Vagina (tissue), 2 donors: ENCODE data around the gene ACRV1. TPM values are rescaled to one million over a fixed set of nuclear protein-coding genes. Genes with fewer than 3 reads are reported as not detected.

Experiments
- DNase-seq, 2 donors: peaks; one replicate each; pipeline ENCODE4 v3.0.0-alpha.2; 2017; ENCODE audit errors: extremely low spot score in 2 of 2
- H3K27ac ChIP-seq: fragments of 200-600 bp; sonication (generic); one replicate; pipeline ENCODE4 v1.5.1; 2019
- H3K27me3 ChIP-seq: fragments of 200-600 bp; sonication (generic); one replicate; pipeline ENCODE4 v1.5.1; 2019
- H3K36me3 ChIP-seq, 2 donors: fragments of 200-600 bp; sonication (generic); one replicate each; pipeline ENCODE4 v1.5.1; 2017 to 2019
- H3K4me1 ChIP-seq: fragments of 200-600 bp; sonication (generic); one replicate; pipeline ENCODE4 v1.5.1; 2019
- H3K4me3 ChIP-seq, 2 donors: fragments of 200-600 bp; sonication (generic); 1 replicate in 1 of 2; 2 replicates in 1 of 2; pipeline ENCODE4 v1.5.1; 2016 to 2019
- H3K9me3 ChIP-seq: fragments of 200-600 bp; sonication (generic); one replicate; pipeline ENCODE4 v1.5.1; 2019
- POLR2A ChIP-seq, 2 donors: fragments of 450-650 bp; IDR thresholded peaks; one replicate each; pipeline ENCODE4 v1.6.1; 2017; ENCODE audit warnings: antibody characterized with exemption in 2 of 2, mild to moderate bottlenecking in 2 of 2, moderate library complexity in 2 of 2
- POLR2AphosphoS5 ChIP-seq, 2 donors: sonication (generic); formaldehyde crosslinking; IDR thresholded peaks; one replicate each; pipeline ENCODE4 v1.9.0; 2017; ENCODE audit warnings: antibody characterized with exemption in 2 of 2, mild to moderate bottlenecking in 2 of 2, low read depth in 1 of 2; ENCODE audit not compliant: insufficient read depth in 1 of 2
- intact Hi-C: fragments of 100-400 bp; cut with DNase I; formaldehyde crosslinking; loops from one replicate; pipeline ENCODE4 v1.15.1; 2023
- total RNA-seq: library from RNA; depleted of rRNA; stranded (reverse); fragments of >200 nt; gene quantifications from one replicate; pipeline ENCODE4 v1.2.3, GENCODE V29; 2016
- TF ChIP-seq, protein P1 (sequence below), 3 experiments: fragments of 450-650 bp in 2 of 3; fragments of 200-600 bp in 1 of 3; sonication (generic) in 1 of 3; IDR thresholded peaks; one replicate each; pipeline ENCODE4 v1.5.1; 2017 to 2019; ENCODE audit warnings: antibody characterized with exemption in 3 of 3, mild to moderate bottlenecking in 2 of 3, moderate library complexity in 2 of 3

ACRV1 gene
- total RNA-seq, 1 donor from 2014 or later, result not detected

- Histone ChIP-seq H3K4me1 (no peaks in the 10 kb centered on the region), H3K9me3 (no peaks in the 10 kb centered on the region), H3K27ac (no peak overlapping the region), H3K36me3 (no peaks in the 10 kb centered on the region), H3K27me3 (no peaks in the 10 kb centered on the region), H3K4me3 (no peak overlapping the region)
- TF ChIP-seq, protein P1, sequence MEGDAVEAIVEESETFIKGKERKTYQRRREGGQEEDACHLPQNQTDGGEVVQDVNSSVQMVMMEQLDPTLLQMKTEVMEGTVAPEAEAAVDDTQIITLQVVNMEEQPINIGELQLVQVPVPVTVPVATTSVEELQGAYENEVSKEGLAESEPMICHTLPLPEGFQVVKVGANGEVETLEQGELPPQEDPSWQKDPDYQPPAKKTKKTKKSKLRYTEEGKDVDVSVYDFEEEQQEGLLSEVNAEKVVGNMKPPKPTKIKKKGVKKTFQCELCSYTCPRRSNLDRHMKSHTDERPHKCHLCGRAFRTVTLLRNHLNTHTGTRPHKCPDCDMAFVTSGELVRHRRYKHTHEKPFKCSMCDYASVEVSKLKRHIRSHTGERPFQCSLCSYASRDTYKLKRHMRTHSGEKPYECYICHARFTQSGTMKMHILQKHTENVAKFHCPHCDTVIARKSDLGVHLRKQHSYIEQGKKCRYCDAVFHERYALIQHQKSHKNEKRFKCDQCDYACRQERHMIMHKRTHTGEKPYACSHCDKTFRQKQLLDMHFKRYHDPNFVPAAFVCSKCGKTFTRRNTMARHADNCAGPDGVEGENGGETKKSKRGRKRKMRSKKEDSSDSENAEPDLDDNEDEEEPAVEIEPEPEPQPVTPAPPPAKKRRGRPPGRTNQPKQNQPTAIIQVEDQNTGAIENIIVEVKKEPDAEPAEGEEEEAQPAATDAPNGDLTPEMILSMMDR (IDR thresholded peaks at IDR 0.05), result no peak
- TF ChIP-seq POLR2AphosphoS5 (IDR thresholded peaks at IDR 0.05; ENCODE audit: insufficient read depth in 1 of 2, low read depth in 1 of 2), result no peak
- TF ChIP-seq POLR2A (IDR thresholded peaks at IDR 0.05), result no peak
- intact Hi-C loops, result no loop called here
- DNase-seq, result no peak
Observed at GRCh38 chr11:125701858-125702621, 21.4 kb upstream of the ACRV1 start.

GRCh38 chr11:125701018-125701610 is 20.5 kb upstream of the ACRV1 start:
- intact Hi-C loops, result no loop called here
- DNase-seq, result no peak
- Histone ChIP-seq H3K27ac (no peak overlapping the region), H3K36me3 (no peaks in the 10 kb centered on the region), H3K9me3 (no peaks in the 10 kb centered on the region), H3K4me3 (no peak overlapping the region), H3K27me3 (no peaks in the 10 kb centered on the region), H3K4me1 (no peaks in the 10 kb centered on the region)
- TF ChIP-seq, protein P1 (IDR thresholded peaks at IDR 0.05), result no peak
- TF ChIP-seq POLR2A (IDR thresholded peaks at IDR 0.05) (no peak), POLR2AphosphoS5 (IDR thresholded peaks at IDR 0.05; ENCODE audit: insufficient read depth in 1 of 2, low read depth in 1 of 2) (no peak)

DNA sequence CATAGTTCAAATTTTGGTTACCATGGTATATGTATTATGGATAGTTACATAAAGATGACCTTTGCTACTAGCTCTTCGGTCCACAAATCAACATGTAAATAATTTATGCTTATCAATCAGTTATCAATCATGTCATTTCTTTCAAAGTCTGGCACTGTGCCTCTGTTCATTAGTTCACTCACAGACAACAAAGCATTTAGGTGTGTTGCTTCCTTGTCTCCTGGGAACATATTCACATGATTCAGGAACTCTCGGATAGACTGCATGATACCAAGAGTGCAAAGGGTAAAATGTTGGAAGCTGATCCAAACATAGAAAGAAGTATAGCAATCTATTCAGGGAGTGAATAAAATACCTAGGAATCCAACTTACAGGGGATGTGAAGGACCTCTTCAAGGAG is 14.3 kb upstream of the ACRV1 start:
- Histone ChIP-seq H3K27me3 (no peaks in the 10 kb centered on the region), H3K36me3 (no peaks in the 10 kb centered on the region), H3K27ac (no peak overlapping the region), H3K4me1 (no peaks in the 10 kb centered on the region), H3K9me3 (no peaks in the 10 kb centered on the region), H3K4me3 (no peak overlapping the region)
- no peak for TF ChIP-seq POLR2A (IDR thresholded peaks at IDR 0.05)
- TF ChIP-seq, protein P1 (IDR thresholded peaks at IDR 0.05), result no peak
- no peak for TF ChIP-seq POLR2AphosphoS5 (IDR thresholded peaks at IDR 0.05; ENCODE audit: insufficient read depth in 1 of 2, low read depth in 1 of 2)
- DNase-seq, result no peak
- intact Hi-C loops, result no loop called here

DNA sequence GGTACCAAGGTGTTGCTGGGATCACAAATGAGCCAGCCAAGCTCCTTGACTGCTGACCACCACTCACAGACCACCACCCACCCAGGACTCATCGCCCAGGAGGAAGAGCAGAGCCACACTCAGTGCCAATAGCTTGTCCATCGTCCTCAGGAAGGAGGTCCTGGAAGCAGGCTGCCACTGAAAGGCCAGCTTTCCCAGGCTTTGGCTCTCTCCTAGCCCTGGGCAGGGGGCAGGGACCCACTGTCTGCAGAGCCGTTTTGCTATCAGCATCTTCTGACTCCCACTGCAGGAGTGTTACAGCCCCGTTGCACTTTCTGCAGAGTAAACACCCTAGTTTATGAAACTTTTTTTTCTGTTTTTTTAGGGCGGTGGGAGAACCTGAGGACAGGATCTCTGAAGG is 12.2 kb upstream of the ACRV1 start:
- Histone ChIP-seq H3K27me3 (no peaks in the 10 kb centered on the region), H3K4me3 (no peak overlapping the region), H3K9me3 (no peaks in the 10 kb centered on the region), H3K27ac (no peak overlapping the region), H3K4me1 (no peaks in the 10 kb centered on the region), H3K36me3 (no peaks in the 10 kb centered on the region)
- TF ChIP-seq POLR2AphosphoS5 (IDR thresholded peaks at IDR 0.05; ENCODE audit: insufficient read depth in 1 of 2, low read depth in 1 of 2), result no peak
- no peak for TF ChIP-seq POLR2A (IDR thresholded peaks at IDR 0.05)
- TF ChIP-seq, protein P1 (IDR thresholded peaks at IDR 0.05), result no peak
- intact Hi-C loops, result no loop called here
- no peak for DNase-seq

DNA sequence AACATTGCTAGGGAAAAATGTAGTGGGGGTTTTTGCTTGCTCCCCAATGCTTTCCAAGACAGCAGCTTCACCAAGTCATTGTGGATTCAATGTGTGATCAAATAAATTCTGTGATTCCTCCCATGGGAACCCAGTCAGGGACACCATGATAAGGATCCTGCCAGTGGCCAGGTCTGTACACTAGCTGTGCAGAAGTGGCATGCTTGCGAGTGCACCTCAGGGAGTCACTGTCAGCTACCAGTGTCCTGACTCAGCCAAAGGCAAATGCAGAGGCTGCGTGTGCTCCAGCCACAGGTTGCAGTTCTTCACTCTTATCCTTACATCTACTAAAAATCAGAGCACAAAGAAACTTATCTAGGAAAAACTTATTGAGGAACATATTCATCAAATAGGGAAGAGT is 9.4 kb upstream of the ACRV1 start:
- intact Hi-C loops, result no loop called here
- Histone ChIP-seq H3K4me3 (no peak overlapping the region), H3K4me1 (no peaks in the 10 kb centered on the region), H3K27ac (no peak overlapping the region), H3K27me3 (no peaks in the 10 kb centered on the region), H3K9me3 (no peaks in the 10 kb centered on the region), H3K36me3 (no peaks in the 10 kb centered on the region)
- TF ChIP-seq, protein P1 (IDR thresholded peaks at IDR 0.05), result no peak
- TF ChIP-seq POLR2AphosphoS5 (IDR thresholded peaks at IDR 0.05; ENCODE audit: insufficient read depth in 1 of 2, low read depth in 1 of 2) (no peak), POLR2A (IDR thresholded peaks at IDR 0.05) (no peak)
- DNase-seq, result no peak
